Bronchial epithelial cell (primary cell): ENCODE data around the gene MIX23. TPM values are rescaled to one million over a fixed set of nuclear protein-coding genes. Genes with fewer than 3 reads are reported as not detected.

Source experiments
- DNase-seq: peaks from one replicate; pipeline ENCODE4 v3.0.0-alpha.2; 2010; ENCODE audit warnings: low read depth
- FAIRE-seq: peaks from 2 replicates; lab custom pipeline; 2011; peaks lifted over from hg19 to GRCh38; lab: Jason Lieb, UNC
- H3K27me3 ChIP-seq: 2 replicates; pipeline ENCODE4 v1.5.1; 2011; ENCODE audit warnings: low read length; ENCODE audit not compliant: control insufficient read depth, insufficient read depth
- H3K36me3 ChIP-seq: 2 replicates; pipeline ENCODE4 v1.5.1; 2011; ENCODE audit warnings: low read length; ENCODE audit not compliant: control insufficient read depth, insufficient read depth
- H3K4me3 ChIP-seq: 2 replicates; pipeline ENCODE4 v1.5.1; 2011; ENCODE audit warnings: mild to moderate bottlenecking, low read depth, low read length, control low read depth
- total RNA-seq: library from RNA; depleted of rRNA; stranded (reverse); fragments of >200 nt; gene quantifications from 2 replicates; pipeline ENCODE4 v1.2.1, GENCODE V29; 2014
- TF ChIP-seq, protein P1 (sequence below): IDR thresholded peaks from 2 replicates; pipeline ENCODE4 v1.5.1; 2011; ENCODE audit warnings: mild to moderate bottlenecking, moderate library complexity, low read length, control low read depth, inconsistent platforms; ENCODE audit not compliant: insufficient read depth, severe bottlenecking

The MIX23 gene
- total RNA-seq, 1 donor from 2014 or later, result 24.0 TPM

DNA sequence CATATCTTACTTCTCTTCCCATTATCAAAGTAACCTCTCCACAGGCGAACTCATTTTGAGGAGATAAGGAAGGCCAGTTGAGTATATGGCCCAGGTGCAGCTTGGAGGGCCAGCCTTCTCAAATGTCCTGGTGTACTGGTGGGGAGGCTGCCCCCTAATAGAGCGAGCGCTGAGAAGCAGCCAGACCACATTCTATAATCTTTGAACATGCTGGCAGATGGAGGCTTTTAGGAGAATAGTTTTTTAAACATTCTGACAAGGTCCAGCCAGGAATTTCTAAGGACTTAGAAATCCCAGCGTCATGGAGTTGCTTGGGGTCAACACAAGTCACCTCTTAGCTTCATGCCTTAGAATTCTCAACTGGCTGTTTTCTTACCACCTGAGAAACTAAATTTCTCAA is 27.1 kb upstream of the MIX23 start:
- H3K27me3 ChIP-seq, result no peaks in the 10 kb centered on the region
- H3K36me3 ChIP-seq, result peaks cover 7% of the 10 kb centered on the region
- TF ChIP-seq, protein P1, sequence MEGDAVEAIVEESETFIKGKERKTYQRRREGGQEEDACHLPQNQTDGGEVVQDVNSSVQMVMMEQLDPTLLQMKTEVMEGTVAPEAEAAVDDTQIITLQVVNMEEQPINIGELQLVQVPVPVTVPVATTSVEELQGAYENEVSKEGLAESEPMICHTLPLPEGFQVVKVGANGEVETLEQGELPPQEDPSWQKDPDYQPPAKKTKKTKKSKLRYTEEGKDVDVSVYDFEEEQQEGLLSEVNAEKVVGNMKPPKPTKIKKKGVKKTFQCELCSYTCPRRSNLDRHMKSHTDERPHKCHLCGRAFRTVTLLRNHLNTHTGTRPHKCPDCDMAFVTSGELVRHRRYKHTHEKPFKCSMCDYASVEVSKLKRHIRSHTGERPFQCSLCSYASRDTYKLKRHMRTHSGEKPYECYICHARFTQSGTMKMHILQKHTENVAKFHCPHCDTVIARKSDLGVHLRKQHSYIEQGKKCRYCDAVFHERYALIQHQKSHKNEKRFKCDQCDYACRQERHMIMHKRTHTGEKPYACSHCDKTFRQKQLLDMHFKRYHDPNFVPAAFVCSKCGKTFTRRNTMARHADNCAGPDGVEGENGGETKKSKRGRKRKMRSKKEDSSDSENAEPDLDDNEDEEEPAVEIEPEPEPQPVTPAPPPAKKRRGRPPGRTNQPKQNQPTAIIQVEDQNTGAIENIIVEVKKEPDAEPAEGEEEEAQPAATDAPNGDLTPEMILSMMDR, result no peak
- no peak for FAIRE-seq
- H3K4me3 ChIP-seq, result no peak overlapping the region
- DNase-seq, result no peak

DNA sequence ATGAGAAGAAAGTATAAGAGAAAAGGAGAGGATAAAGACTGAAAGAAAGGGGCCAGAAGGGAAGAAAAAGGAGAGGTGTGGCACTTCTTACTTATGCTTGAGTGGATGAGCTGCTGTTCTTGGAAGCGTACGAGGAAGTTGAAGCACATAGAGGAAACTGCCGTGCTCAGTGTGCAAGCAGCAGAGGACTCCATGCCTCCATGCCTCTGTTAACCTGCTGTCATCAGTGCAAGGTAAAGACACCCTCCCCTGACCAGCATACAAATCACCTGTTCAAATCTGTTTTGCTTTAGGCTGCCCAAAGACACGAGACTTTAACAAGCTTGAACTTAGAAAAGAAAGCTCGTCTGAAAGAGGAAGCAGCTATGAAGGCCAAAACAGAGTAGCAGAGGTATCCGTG is 26.4 kb upstream of the MIX23 start:
- TF ChIP-seq, protein P1, result no peak
- no peak overlapping the region for H3K4me3 ChIP-seq
- FAIRE-seq (no peak), DNase-seq (no peak)
- peaks cover 7% of the 10 kb centered on the region for H3K36me3 ChIP-seq
- no peaks in the 10 kb centered on the region for H3K27me3 ChIP-seq

DNA sequence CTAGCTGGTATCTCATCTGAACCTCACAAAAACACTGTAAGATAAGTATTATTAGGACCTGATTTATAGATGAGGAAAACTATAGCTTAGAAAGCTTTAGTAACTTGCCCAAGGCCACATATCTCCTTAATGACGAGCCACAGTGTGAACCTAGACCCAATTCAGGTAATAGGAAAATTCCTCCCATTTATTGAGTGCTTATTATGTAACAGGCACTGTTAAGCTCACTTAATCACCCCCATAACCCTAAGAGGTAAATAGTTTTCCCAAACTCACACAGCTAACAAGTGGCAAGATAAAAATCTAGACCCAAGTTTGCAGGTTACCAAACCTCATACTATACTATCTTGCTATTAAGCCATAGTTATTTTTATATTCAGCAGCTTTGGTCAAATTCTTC is 24.9 kb upstream of the MIX23 start:
- no peak for FAIRE-seq
- Histone ChIP-seq H3K27me3 (no peaks in the 10 kb centered on the region), H3K4me3 (no peak overlapping the region), H3K36me3 (peaks cover 9% of the 10 kb centered on the region)
- TF ChIP-seq, protein P1, result no peak
- no peak for DNase-seq

DNA sequence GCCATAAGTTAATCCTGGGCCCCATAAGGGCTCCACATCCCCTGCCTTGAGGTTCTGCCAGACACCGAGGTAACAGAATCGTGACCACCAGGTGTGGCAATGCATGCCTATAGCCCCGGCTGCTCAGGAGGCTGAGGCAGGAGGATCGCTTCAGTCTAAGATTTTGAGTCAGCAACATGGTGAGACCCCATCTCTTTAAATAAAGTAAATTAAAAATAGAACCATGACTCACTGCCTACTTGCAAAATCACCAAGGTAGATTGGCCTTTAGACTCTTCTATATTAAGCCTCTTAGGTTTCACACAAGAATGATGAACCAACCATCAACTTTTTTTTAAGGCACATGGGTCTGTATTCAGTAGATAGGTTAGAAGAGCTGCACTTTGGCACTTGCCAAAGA is 23.2 kb upstream of the MIX23 start:
- no peak overlapping the region for H3K4me3 ChIP-seq
- H3K36me3 ChIP-seq, result peaks cover 9% of the 10 kb centered on the region
- FAIRE-seq (no peak), DNase-seq (no peak)
- no peaks in the 10 kb centered on the region for H3K27me3 ChIP-seq
- TF ChIP-seq, protein P1, result no peak

DNA sequence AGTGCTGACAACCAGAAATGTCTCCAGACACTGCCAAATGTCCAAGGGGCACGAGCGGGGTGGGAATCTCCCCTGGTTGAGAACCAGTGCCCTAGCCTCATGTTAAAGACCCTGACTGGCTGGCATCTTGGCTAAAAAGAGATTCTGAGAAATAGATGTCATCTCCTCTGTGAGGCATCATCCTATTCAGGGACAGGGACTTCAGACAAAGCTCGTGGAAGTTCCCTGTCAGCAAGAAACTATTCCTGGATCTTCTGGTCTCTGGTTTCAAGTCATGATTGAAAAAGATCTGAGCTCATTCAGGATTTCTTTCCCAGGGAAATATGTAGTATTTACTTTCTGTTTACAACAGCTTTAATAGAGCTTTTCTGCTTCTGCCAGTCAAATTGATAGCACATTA is 22.0 kb upstream of the MIX23 start:
- H3K27me3 ChIP-seq, result no peaks in the 10 kb centered on the region
- H3K36me3 ChIP-seq, result peaks cover 8% of the 10 kb centered on the region
- TF ChIP-seq, protein P1, result no peak
- DNase-seq (no peak), FAIRE-seq (no peak)
- H3K4me3 ChIP-seq, result no peak overlapping the region

DNA sequence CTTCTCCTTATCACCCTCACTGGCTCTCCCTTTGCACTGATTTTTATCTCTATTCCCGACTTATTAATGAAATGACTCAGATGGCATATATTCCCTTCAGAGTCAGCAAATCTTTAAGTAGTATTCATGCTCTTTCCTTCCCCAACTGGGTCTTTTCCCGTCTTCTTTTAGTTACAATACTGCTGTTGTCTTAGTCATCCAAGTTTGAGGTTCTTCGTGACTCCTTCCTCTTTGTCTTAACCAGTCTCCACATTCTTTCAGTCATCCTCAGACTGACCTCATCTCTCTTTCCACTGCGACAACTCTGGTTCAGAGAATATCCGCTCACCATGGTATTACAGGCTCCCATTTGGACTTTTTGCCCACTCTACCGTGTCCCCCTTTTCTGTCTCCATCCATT is 20.5 kb upstream of the MIX23 start:
- Histone ChIP-seq H3K36me3 (peaks cover 5% of the 10 kb centered on the region), H3K27me3 (no peaks in the 10 kb centered on the region), H3K4me3 (no peak overlapping the region)
- DNase-seq (peak; percentile 39), FAIRE-seq (no peak)
- TF ChIP-seq, protein P1, result no peak
